ENCODE measurements around the gene AFG3L2.

- no peak for TF ChIP-seq CTCF (IDR thresholded peaks at IDR 0.05)
- TF ChIP-seq POLR2A (IDR thresholded peaks at IDR 0.05): no peak
Observed at GRCh38 chr18:12422936-12423335, 45.9 kb upstream of the AFG3L2 start.
